H1 (cell line): ENCODE results near the gene KRT222. TPM values are rescaled to one million over a fixed set of nuclear protein-coding genes. Genes with fewer than 3 reads are reported as not detected.

Experiments used
- CTCF ChIA-PET: fragments of 300-600 bp; sonication (Branson Sonifier 250); formaldehyde crosslinking; loops from one replicate; lab custom pipeline; 2021; ENCODE audit not compliant: partially characterized antibody; lab: Charles Lee
- POLR2A ChIA-PET: fragments of 300-600 bp; sonication (Branson Sonifier 250); formaldehyde crosslinking; loops from one replicate; lab custom pipeline; 2021; ENCODE audit warnings: inconsistent platforms; ENCODE audit not compliant: partially characterized antibody; lab: Charles Lee
- DNase-seq, 2 experiments: peaks; one replicate each; pipeline versions ENCODE4 v3.0.0 to v3.0.0-alpha.2; 2010 to 2022; ENCODE audit warnings: low spot score in 2 of 2, low read depth in 1 of 2, mixed read lengths in 1 of 2
- FAIRE-seq: peaks from 2 replicates; lab custom pipeline; 2011; peaks lifted over from hg19 to GRCh38; lab: Jason Lieb, UNC
- H2AFZ ChIP-seq: 2 replicates; pipeline ENCODE4 v1.8.1; 2012; ENCODE audit warnings: low read length, inconsistent platforms
- H2AK5ac ChIP-seq: 2 replicates; pipeline ENCODE4 v1.6.1; 2013; ENCODE audit warnings: low read depth, low read length
- H2BK120ac ChIP-seq: replicated peaks from 2 replicates; pipeline ENCODE3; 2013; ENCODE audit warnings: low read depth, low read length, inconsistent platforms
- H2BK12ac ChIP-seq: 2 replicates; pipeline ENCODE4 v1.6.1; 2013; ENCODE audit warnings: low read depth, low read length
- H2BK15ac ChIP-seq: 2 replicates; pipeline ENCODE4 v1.6.1; 2013; ENCODE audit warnings: low read length
- H2BK20ac ChIP-seq: 2 replicates; pipeline ENCODE4 v1.6.1; 2013; ENCODE audit warnings: low read length
- H2BK5ac ChIP-seq: 2 replicates; pipeline ENCODE4 v1.6.1; 2013; ENCODE audit warnings: low read depth, low read length
- H3K14ac ChIP-seq: 2 replicates; pipeline ENCODE4 v1.6.1; 2013; ENCODE audit warnings: inconsistent platforms; ENCODE audit not compliant: insufficient read length
- H3K18ac ChIP-seq: 2 replicates; pipeline ENCODE4 v1.6.1; 2013; ENCODE audit warnings: low read length; ENCODE audit errors: extremely low read depth
- H3K23ac ChIP-seq: 2 replicates; pipeline ENCODE4 v1.6.1; 2013; ENCODE audit warnings: inconsistent platforms; ENCODE audit not compliant: insufficient read length
- H3K23me2 ChIP-seq: 2 replicates; pipeline ENCODE4 v1.6.1; 2013; ENCODE audit warnings: low read depth, low read length
- H3K27ac ChIP-seq: 2 replicates; pipeline ENCODE4 v1.6.1; 2011; ENCODE audit warnings: low read depth, low read length, inconsistent platforms
- H3K27me3 ChIP-seq, 4 experiments: replicated peaks in 1 of 4; 1 replicate in 1 of 4; 2 replicates in 3 of 4; pipeline versions ENCODE4 v1.6.1 to v1.8.1; 2011 to 2013; ENCODE audit warnings: low read length in 3 of 4, mild to moderate bottlenecking in 3 of 4, inconsistent platforms in 2 of 4, mixed read lengths in 2 of 4, moderate library complexity in 1 of 4; ENCODE audit not compliant: control insufficient read depth in 3 of 4, insufficient read depth in 3 of 4; ENCODE audit errors: extremely low read depth in 1 of 4
- H3K36me3 ChIP-seq, 4 experiments: 2 replicates each; pipeline versions ENCODE4 v1.6.1 to v1.8.1; 2011 to 2013; ENCODE audit warnings: mild to moderate bottlenecking in 4 of 4, low read length in 3 of 4, moderate library complexity in 2 of 4, control low read depth in 1 of 4, inconsistent platforms in 1 of 4; ENCODE audit not compliant: insufficient read depth in 4 of 4, control insufficient read depth in 2 of 4
- H3K4ac ChIP-seq: replicated peaks from 2 replicates; pipeline ENCODE3; 2013; ENCODE audit warnings: low read length, low read depth, mixed read lengths, inconsistent platforms; ENCODE audit not compliant: insufficient read length
- H3K4me1 ChIP-seq, 4 experiments: replicated peaks in 1 of 4; 1 replicate in 1 of 4; 2 replicates in 3 of 4; pipeline versions ENCODE4 v1.6.1 to v1.8.1; 2011 to 2013; ENCODE audit warnings: low read length in 3 of 4, inconsistent platforms in 2 of 4, mixed read lengths in 1 of 4; ENCODE audit not compliant: insufficient read depth in 4 of 4, control insufficient read depth in 3 of 4
- H3K4me2 ChIP-seq, 2 experiments: 2 replicates each; pipeline versions ENCODE4 v1.6.1 to v1.8.1; 2011 to 2013; ENCODE audit warnings: low read depth in 2 of 2, low read length in 2 of 2, control low read depth in 1 of 2, inconsistent platforms in 1 of 2, mild to moderate bottlenecking in 1 of 2; ENCODE audit not compliant: insufficient read depth in 1 of 2
- H3K4me3 ChIP-seq, 4 experiments: fragments of 200-600, 300-600 bp in 1 of 4; sonication (generic), shearing (Covaris generic), sonication (Bioruptor Twin) in 1 of 4; 2 replicates each; pipeline versions ENCODE4 v1.5.1 to v1.8.1; 2011 to 2016; ENCODE audit warnings: low read length in 4 of 4, low read depth in 3 of 4, control low read depth in 2 of 4, inconsistent platforms in 2 of 4, mild to moderate bottlenecking in 2 of 4, mixed read lengths in 1 of 4, moderate library complexity in 1 of 4; ENCODE audit not compliant: insufficient read depth in 2 of 4; ENCODE audit errors: extremely low read depth in 1 of 4
- H3K56ac ChIP-seq: replicated peaks from 2 replicates; pipeline ENCODE3; 2013; ENCODE audit warnings: low read depth, mild to moderate bottlenecking, mixed read lengths, low read length, inconsistent platforms; ENCODE audit not compliant: insufficient read length
- H3K79me1 ChIP-seq: 2 replicates; pipeline ENCODE4 v1.6.1; 2013; ENCODE audit warnings: low read depth, low read length, control low read depth
- H3K79me2 ChIP-seq, 2 experiments: 2 replicates each; pipeline versions ENCODE4 v1.6.1 to v1.8.1; 2012 to 2013; ENCODE audit warnings: low read length in 2 of 2, mild to moderate bottlenecking in 2 of 2, inconsistent platforms in 1 of 2; ENCODE audit not compliant: insufficient read depth in 2 of 2, control insufficient read depth in 1 of 2
- H3K9ac ChIP-seq, 4 experiments: replicated peaks in 1 of 4; 1 replicate in 1 of 4; 2 replicates in 3 of 4; pipeline versions ENCODE4 v1.6.1 to v1.8.1; 2011 to 2013; ENCODE audit warnings: low read depth in 3 of 4, low read length in 3 of 4, control low read depth in 2 of 4, mild to moderate bottlenecking in 2 of 4, moderate library complexity in 2 of 4, inconsistent platforms in 1 of 4; ENCODE audit errors: extremely low read depth in 1 of 4
- H3K9me3 ChIP-seq, 2 experiments: 2 replicates each; pipeline versions ENCODE4 v1.6.1 to v1.8.1; 2012 to 2013; ENCODE audit warnings: mild to moderate bottlenecking in 2 of 2, moderate library complexity in 2 of 2, control low read depth in 1 of 2, inconsistent platforms in 1 of 2, low read depth in 1 of 2, low read length in 1 of 2, mixed read lengths in 1 of 2; ENCODE audit not compliant: insufficient read depth in 2 of 2
- H4K20me1 ChIP-seq, 2 experiments: replicated peaks in 1 of 2; 2 replicates each; pipeline versions ENCODE3 to v1.8.1; 2011 to 2013; ENCODE audit warnings: inconsistent platforms in 2 of 2, low read length in 2 of 2, mild to moderate bottlenecking in 1 of 2; ENCODE audit not compliant: insufficient read depth in 2 of 2, control insufficient read depth in 1 of 2
- H4K5ac ChIP-seq: 2 replicates; pipeline ENCODE4 v1.6.1; 2013; ENCODE audit warnings: low read length, low read depth, mixed read lengths, inconsistent platforms; ENCODE audit not compliant: insufficient read length
- H4K8ac ChIP-seq: 2 replicates; pipeline ENCODE4 v1.8.0; 2013; ENCODE audit warnings: mild to moderate bottlenecking, moderate library complexity, low read length, inconsistent platforms; ENCODE audit not compliant: insufficient read depth; ENCODE audit errors: extremely low read depth
- H4K91ac ChIP-seq: replicated peaks from 2 replicates; pipeline ENCODE3; 2013; ENCODE audit warnings: low read length, mixed read lengths, inconsistent platforms; ENCODE audit not compliant: insufficient read length
- BACH1 ChIP-seq: IDR thresholded peaks from 2 replicates; pipeline ENCODE4 v1.6.1; 2012; ENCODE audit warnings: low read length, improper control_type of control experiment
- BCL11A ChIP-seq, 2 experiments: IDR thresholded peaks; one replicate each; pipeline ENCODE4 v1.6.1; 2011; ENCODE audit warnings: low read depth in 2 of 2, low read length in 2 of 2, mild to moderate bottlenecking in 2 of 2
- CEBPB ChIP-seq: IDR thresholded peaks from 2 replicates; pipeline ENCODE4 v1.6.1; 2012; ENCODE audit warnings: low read depth, low read length
- EP300 ChIP-seq, 2 experiments: IDR thresholded peaks; 1 replicate in 1 of 2; 2 replicates in 1 of 2; pipeline ENCODE4 v1.6.1; 2011 to 2012; ENCODE audit warnings: low read depth in 2 of 2, low read length in 2 of 2, mild to moderate bottlenecking in 2 of 2, borderline replicate concordance in 1 of 2, inconsistent platforms in 1 of 2, moderate library complexity in 1 of 2
- KDM1A ChIP-seq: fragments of 200-600, 300-600 bp; sonication (generic); IDR thresholded peaks from 2 replicates; pipeline ENCODE4 v1.7.1; 2016; ENCODE audit warnings: mild to moderate bottlenecking, low read length, borderline replicate concordance
- MAFK ChIP-seq: IDR thresholded peaks from 2 replicates; pipeline ENCODE4 v1.6.1; 2012; ENCODE audit warnings: low read depth, mild to moderate bottlenecking, improper control_type of control experiment, low read length
- PHF8 ChIP-seq: fragments of 200-600 bp; sonication (generic); conservative IDR thresholded peaks from 2 replicates; pipeline ENCODE4 v1.7.1; 2012; ENCODE audit warnings: low read depth, mild to moderate bottlenecking, inconsistent platforms, low read length, moderate library complexity
- POU5F1 ChIP-seq: IDR thresholded peaks from 2 replicates; pipeline ENCODE4 v1.6.1; 2011; ENCODE audit warnings: low read depth, mild to moderate bottlenecking, low read length, moderate library complexity
- RBBP5 ChIP-seq: IDR thresholded peaks from 2 replicates; pipeline ENCODE4 v1.7.1; 2012; ENCODE audit warnings: low read depth, mild to moderate bottlenecking, inconsistent platforms, low read length, moderate library complexity, borderline replicate concordance
- SP2 ChIP-seq: IDR thresholded peaks from 2 replicates; pipeline ENCODE4 v1.6.1; 2012; ENCODE audit warnings: mild to moderate bottlenecking, low read length, inconsistent platforms
- SP4 ChIP-seq: IDR thresholded peaks from 2 replicates; pipeline ENCODE4 v1.6.1; 2012; ENCODE audit warnings: low read length, inconsistent platforms
- SUZ12 ChIP-seq: fragments of 200-600 bp; sonication (generic); IDR thresholded peaks from 2 replicates; pipeline ENCODE4 v1.6.1; 2012; ENCODE audit warnings: mild to moderate bottlenecking, inconsistent platforms, low read length, moderate library complexity, mixed read lengths
- ZNF274 ChIP-seq: IDR thresholded peaks from 2 replicates; pipeline ENCODE4 v1.7.0; 2012; ENCODE audit warnings: low read length, borderline replicate concordance; ENCODE audit errors: extremely low read depth
- polyA plus RNA-seq, 7 experiments: library from polyadenylated mRNA; depleted of rRNA in 3 of 7; stranded (reverse) in 5 of 7; unstranded in 2 of 7; fragments of >200 nt in 5 of 7; fragments of 200-250 nt in 2 of 7; gene quantifications; 1 replicate in 5 of 7; 2 replicates in 1 of 7; 4 replicates in 1 of 7; pipeline versions ENCODE4 v1.2.1 to v1.2.3, GENCODE V29; 2011 to 2013; ENCODE audit warnings: missing spikeins in 2 of 7, mixed read lengths in 2 of 7
- total RNA-seq: library from RNA; stranded (reverse); fragmentation: NEBNext Ultra II Directional; extraction: Animal tissue kit (Norgen Biotek cat#: 25700); gene quantifications from 2 replicates; pipeline ENCODE4 v1.2.1, GENCODE V29; 2021
- TF ChIP-seq, protein P1 (sequence below): IDR thresholded peaks from 2 replicates; pipeline ENCODE4 v1.6.1; 2012; ENCODE audit warnings: inconsistent platforms
- TF ChIP-seq, protein P2 (sequence below): IDR thresholded peaks from 2 replicates; pipeline ENCODE4 v1.6.1; 2011; ENCODE audit warnings: low read depth, mild to moderate bottlenecking, low read length; ENCODE audit not compliant: insufficient read depth

KRT222 gene
- total and polyA plus RNA-seq, 2 of the 8 experiments (the other 6 are each of a cell fraction or from before 2014, with no cell fraction given) = 0.08 to 0.61 TPM

DNA sequence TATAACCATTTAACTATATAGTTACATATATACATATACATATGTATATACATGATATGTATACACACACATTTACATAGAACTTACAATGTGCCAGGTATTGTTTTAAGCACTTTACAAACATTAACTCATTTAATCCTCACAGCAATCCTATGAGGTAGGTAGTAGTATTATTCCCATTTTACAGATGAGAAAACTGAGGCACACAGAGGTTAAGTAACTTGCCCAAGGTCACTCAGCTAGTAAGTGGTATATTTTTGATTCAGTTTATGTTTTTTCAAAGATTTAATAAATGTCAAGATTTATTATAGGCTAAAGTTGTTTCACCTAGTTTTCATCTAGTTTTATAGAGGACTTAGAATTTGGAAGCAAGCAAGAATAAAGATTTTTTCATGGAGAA lies 6.6 kb downstream of the KRT222 start:
- no peak for FAIRE-seq
- no peak overlapping the region for H2AFZ ChIP-seq
- H2BK20ac ChIP-seq = no peak overlapping the region
- H3K36me3 ChIP-seq = no peaks in the 10 kb centered on the region
- no peaks in the 10 kb centered on the region for H3K79me2 ChIP-seq
- no peak for DNase-seq
- H2AK5ac ChIP-seq = no peak overlapping the region
- H2BK15ac ChIP-seq = no peak overlapping the region
- ChIA-PET CTCF (interaction anchor here (1.1 kb wide), 1 partner anchor 31 kb away, joined by 3 read pairs; no protein-coding TSS in a partner anchor), POLR2A (no interaction called here)
- no peak overlapping the region for H4K91ac ChIP-seq
- H2BK120ac ChIP-seq = no peak overlapping the region
- H3K4me2 ChIP-seq = no peak overlapping the region
- no peak overlapping the region for H3K14ac ChIP-seq
- no peak overlapping the region for H3K23ac ChIP-seq
- H2BK12ac ChIP-seq = no peak overlapping the region
- no peaks in the 10 kb centered on the region for H3K9me3 ChIP-seq
- no peaks in the 10 kb centered on the region for H3K79me1 ChIP-seq
- no peak overlapping the region for H3K4me3 ChIP-seq
- H3K18ac ChIP-seq = no peak overlapping the region
- H3K27ac ChIP-seq = no peak overlapping the region
- H4K5ac ChIP-seq = no peak overlapping the region
- H3K23me2 ChIP-seq = no peaks in the 10 kb centered on the region
- no peaks in the 10 kb centered on the region for H4K20me1 ChIP-seq
- TF ChIP-seq MAFK (no peak), POU5F1 (no peak), BCL11A (IDR thresholded peaks at IDR 0.05; ENCODE audit: low read depth in 2 of 2, low read length in 2 of 2) (no peak), BACH1 (no peak), PHF8 (no peak), RBBP5 (no peak), CEBPB (no peak), SP4 (no peak), SUZ12 (no peak), KDM1A (no peak), ZNF274 (no peak), SP2 (no peak), EP300 (IDR thresholded peaks at IDR 0.05; ENCODE audit: borderline replicate concordance in 1 of 2, low read depth in 2 of 2, low read length in 2 of 2) (no peak)
- TF ChIP-seq, protein P1, sequence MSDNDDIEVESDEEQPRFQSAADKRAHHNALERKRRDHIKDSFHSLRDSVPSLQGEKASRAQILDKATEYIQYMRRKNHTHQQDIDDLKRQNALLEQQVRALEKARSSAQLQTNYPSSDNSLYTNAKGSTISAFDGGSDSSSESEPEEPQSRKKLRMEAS = no peak
- TF ChIP-seq, protein P2, sequence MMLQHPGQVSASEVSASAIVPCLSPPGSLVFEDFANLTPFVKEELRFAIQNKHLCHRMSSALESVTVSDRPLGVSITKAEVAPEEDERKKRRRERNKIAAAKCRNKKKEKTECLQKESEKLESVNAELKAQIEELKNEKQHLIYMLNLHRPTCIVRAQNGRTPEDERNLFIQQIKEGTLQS = no peak
- H3K4me1 ChIP-seq = no peaks in the 10 kb centered on the region
- no peak overlapping the region for H3K4ac ChIP-seq
- no peaks in the 10 kb centered on the region for H3K27me3 ChIP-seq
- H4K8ac ChIP-seq = no peak overlapping the region
- no peak overlapping the region for H3K9ac ChIP-seq
- no peak overlapping the region for H2BK5ac ChIP-seq
- H3K56ac ChIP-seq = no peak overlapping the region
